ENCODE measurements around the gene MMRN2. TPM values are rescaled to one million over a fixed set of nuclear protein-coding genes. Genes with fewer than 3 reads are reported as not detected.

MMRN2 gene
- total RNA-seq, 1 experiment from 2014 or later, result 0.64 TPM

- Histone ChIP-seq H3K36me3 (ENCODE audit: control insufficient read depth, insufficient read depth, low read length) (no peaks in the 10 kb centered on the region), H3K27me3 (replicated peaks; ENCODE audit: control insufficient read depth, insufficient read depth, low read length) (no peaks in the 10 kb centered on the region), H3K9me3 (no peaks in the 10 kb centered on the region), H3K4me1 (peaks cover 27% of the 10 kb centered on the region), H3K4me3 (ENCODE audit: low read depth, low read length) (no peak overlapping the region)
- Mint-ChIP-seq H3K27me3 (ENCODE audit: insufficient read depth, unreplicated experiment) (no peaks in the 10 kb centered on the region), H3K27ac (ENCODE audit: unreplicated experiment) (no peak overlapping the region), H3K4me3 (ENCODE audit: unreplicated experiment) (no peak overlapping the region), H3K9me3 (ENCODE audit: unreplicated experiment) (no peaks in the 10 kb centered on the region), H3K36me3 (ENCODE audit: insufficient read depth, unreplicated experiment) (peaks cover 8% of the 10 kb centered on the region), H3K4me1 (ENCODE audit: low read depth, unreplicated experiment) (peaks cover 10% of the 10 kb centered on the region)
- intact Hi-C loops (cut with micrococcal nuclease; ENCODE audit: unreplicated experiment), result no loop called here
- BruUV-seq (replicated peaks), result no TSS peak
- DNase-seq, result no peak
- POLR2A ChIA-PET, result no interaction called here
- CTCF ChIA-PET, result interaction anchor here (0.9 kb wide), 1 partner anchor 9 kb away, joined by 3 read pairs; no protein-coding TSS in a partner anchor
- no peak for TF ChIP-seq CTCF (IDR thresholded peaks at IDR 0.05; ENCODE audit: insufficient read depth in 1 of 2, low read depth in 1 of 2, low read length in 1 of 2, severe bottlenecking in 1 of 2, unreplicated experiment in 1 of 2)
Observed at GRCh38 chr10:86962136-86962980, 4.9 kb upstream of the MMRN2 start.

DNA sequence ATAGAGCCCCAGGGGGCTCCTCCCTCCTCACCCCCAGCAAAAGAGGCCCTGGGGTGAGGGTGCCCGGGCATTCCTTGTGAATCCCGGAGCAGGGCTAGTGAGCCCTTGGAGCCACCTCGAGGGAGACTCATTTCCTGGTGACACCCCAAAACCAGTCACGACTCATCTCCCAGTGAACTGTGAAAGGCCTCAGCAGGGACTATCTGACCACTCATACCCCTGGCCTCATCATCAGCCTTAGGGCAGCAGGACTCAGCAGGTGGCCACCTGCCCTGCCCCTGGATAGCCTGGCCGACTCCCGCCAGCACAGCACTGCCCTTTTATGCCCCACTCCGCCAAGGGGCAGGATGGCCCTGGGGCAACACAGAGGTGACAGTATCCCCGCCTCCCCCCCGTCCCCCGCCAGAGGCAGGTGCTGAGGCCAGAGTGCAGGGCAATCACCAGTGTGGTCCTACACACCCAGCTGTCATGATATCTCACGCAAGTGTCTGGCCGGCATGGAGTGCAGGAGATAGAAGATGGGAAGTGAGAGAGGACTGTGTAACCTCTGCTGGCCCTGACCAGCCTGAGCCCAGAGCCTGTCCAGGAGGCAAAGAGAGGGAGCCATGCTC lies 4.2 kb upstream of the MMRN2 start:
- Histone ChIP-seq H3K9me3 (no peaks in the 10 kb centered on the region), H3K36me3 (ENCODE audit: control insufficient read depth, insufficient read depth, low read length) (no peaks in the 10 kb centered on the region), H3K4me1 (peaks cover 19% of the 10 kb centered on the region), H3K4me3 (ENCODE audit: low read depth, low read length) (no peak overlapping the region), H3K27me3 (replicated peaks; ENCODE audit: control insufficient read depth, insufficient read depth, low read length) (no peaks in the 10 kb centered on the region)
- H3K9me3 Mint-ChIP-seq (ENCODE audit: unreplicated experiment), result no peaks in the 10 kb centered on the region
- no peak overlapping the region for H3K27ac Mint-ChIP-seq (ENCODE audit: unreplicated experiment)
- H3K4me3 Mint-ChIP-seq (ENCODE audit: unreplicated experiment), result no peak overlapping the region
- DNase-seq, result peak in 1 of 2 experiments; percentile 34
- ChIA-PET CTCF (no interaction called here), POLR2A (no interaction called here)
- H3K4me1 Mint-ChIP-seq (ENCODE audit: low read depth, unreplicated experiment), result peaks cover 3% of the 10 kb centered on the region
- H3K36me3 Mint-ChIP-seq (ENCODE audit: insufficient read depth, unreplicated experiment), result peaks cover 8% of the 10 kb centered on the region
- no peaks in the 10 kb centered on the region for H3K27me3 Mint-ChIP-seq (ENCODE audit: insufficient read depth, unreplicated experiment)
- no TSS peak for BruUV-seq (replicated peaks)
- intact Hi-C loops (cut with micrococcal nuclease; ENCODE audit: unreplicated experiment), result no loop called here
- no peak for TF ChIP-seq CTCF (IDR thresholded peaks at IDR 0.05; ENCODE audit: insufficient read depth in 1 of 2, low read depth in 1 of 2, low read length in 1 of 2, severe bottlenecking in 1 of 2, unreplicated experiment in 1 of 2)

- no peak for TF ChIP-seq CTCF (IDR thresholded peaks at IDR 0.05; ENCODE audit: insufficient read depth in 1 of 2, low read depth in 1 of 2, low read length in 1 of 2, severe bottlenecking in 1 of 2, unreplicated experiment in 1 of 2)
- Histone ChIP-seq H3K4me3 (ENCODE audit: low read depth, low read length) (no peak overlapping the region), H3K4me1 (peaks cover 18% of the 10 kb centered on the region), H3K9me3 (no peaks in the 10 kb centered on the region), H3K27me3 (replicated peaks; ENCODE audit: control insufficient read depth, insufficient read depth, low read length) (no peaks in the 10 kb centered on the region), H3K36me3 (ENCODE audit: control insufficient read depth, insufficient read depth, low read length) (no peaks in the 10 kb centered on the region)
- ChIA-PET POLR2A (no interaction called here), CTCF (interaction anchor here (0.9 kb wide), 1 partner anchor 9 kb away, joined by 3 read pairs; no protein-coding TSS in a partner anchor)
- DNase-seq, result peak in 1 of 2 experiments; percentile 28
- H3K27me3 Mint-ChIP-seq (ENCODE audit: insufficient read depth, unreplicated experiment), result no peaks in the 10 kb centered on the region
- BruUV-seq (replicated peaks), result no TSS peak
- intact Hi-C loops (cut with micrococcal nuclease; ENCODE audit: unreplicated experiment), result no loop called here
- H3K4me1 Mint-ChIP-seq (ENCODE audit: low read depth, unreplicated experiment), result no peaks in the 10 kb centered on the region
- no peak overlapping the region for H3K27ac Mint-ChIP-seq (ENCODE audit: unreplicated experiment)
- no peaks in the 10 kb centered on the region for H3K9me3 Mint-ChIP-seq (ENCODE audit: unreplicated experiment)
- H3K4me3 Mint-ChIP-seq (ENCODE audit: unreplicated experiment), result no peak overlapping the region
- peaks cover 3% of the 10 kb centered on the region for H3K36me3 Mint-ChIP-seq (ENCODE audit: insufficient read depth, unreplicated experiment)
Observed at GRCh38 chr10:86960863-86961434, 3.5 kb upstream of the MMRN2 start.
